SK-N-MC (cell line): Measurements from ENCODE around the gene ZC3H14.

Experiments
- DNase-seq: peaks from one replicate; pipeline ENCODE4 v3.0.0-alpha.2; 2011; ENCODE audit warnings: low read depth, low spot score
- H3K27ac ChIP-seq: fragments of 200-600 bp; sonication (generic); 2 replicates; pipeline ENCODE4 v1.5.1; 2016; ENCODE audit warnings: mixed run types
- H3K36me3 ChIP-seq: fragments of 200-600 bp; sonication (generic); 2 replicates; pipeline ENCODE4 v1.6.1; 2017; ENCODE audit warnings: antibody characterized with exemption, low read length, mixed read lengths; ENCODE audit not compliant: insufficient read depth
- H3K4me3 ChIP-seq: fragments of 200-600 bp; sonication (generic); 2 replicates; pipeline ENCODE4 v1.5.1; 2016
- H3K9ac ChIP-seq: fragments of 200-600 bp; sonication (generic); 2 replicates; pipeline ENCODE4 v1.8.0; 2017; ENCODE audit warnings: mixed run types, mixed read lengths; ENCODE audit not compliant: insufficient read length
- H3K9me3 ChIP-seq: fragments of 200-600 bp; sonication (generic); 2 replicates; pipeline ENCODE4 v1.6.1; 2017; ENCODE audit warnings: low read depth, mild to moderate bottlenecking, antibody characterized with exemption, low read length, moderate library complexity, mixed read lengths
- EZH2 ChIP-seq: fragments of 200-600 bp; sonication (generic); IDR thresholded peaks from one replicate; pipeline ENCODE4 v1.6.1; 2017; ENCODE audit warnings: antibody characterized with exemption
- FOXP2 ChIP-seq: optimal IDR thresholded peaks from 2 replicates; pipeline ENCODE3; 2011; ENCODE audit warnings: mild to moderate bottlenecking, moderate library complexity; ENCODE audit not compliant: insufficient read depth; ENCODE audit errors: extremely low read length, control extremely low read depth
- POLR2AphosphoS5 ChIP-seq: IDR thresholded peaks from 2 replicates; pipeline ENCODE4 v1.6.1; 2012; ENCODE audit warnings: mild to moderate bottlenecking, low read depth, low read length, borderline replicate concordance

Gene ZC3H14

DNA sequence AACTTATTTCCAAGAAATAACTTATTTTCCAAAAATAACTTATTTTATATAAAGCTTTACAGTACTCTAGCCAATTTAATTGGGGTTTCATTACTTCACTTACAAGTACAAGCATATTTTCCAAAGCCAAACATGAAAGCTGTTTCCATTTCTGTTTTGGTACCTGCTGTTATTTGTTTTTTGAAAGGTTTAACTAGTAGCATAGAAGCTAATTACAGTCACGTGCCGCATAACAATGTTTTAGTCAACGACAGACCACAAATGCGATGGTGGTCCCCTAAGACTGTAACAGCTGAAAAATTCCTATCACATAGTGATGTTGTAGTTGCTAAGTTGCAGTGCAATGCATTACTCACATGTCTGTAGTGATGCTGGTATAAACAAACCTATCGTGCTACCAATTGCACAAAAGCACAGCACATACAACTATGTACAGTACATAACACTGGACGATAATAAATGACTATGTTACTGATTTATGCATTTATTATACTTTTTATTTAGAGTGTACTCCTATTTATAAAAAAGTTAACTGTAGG is 29.7 kb upstream of the ZC3H14 start:
- TF ChIP-seq FOXP2 (no peak), POLR2AphosphoS5 (no peak), EZH2 (no peak)
- no peaks in the 10 kb centered on the region for H3K36me3 ChIP-seq
- H3K4me3 ChIP-seq: no peak overlapping the region
- H3K27ac ChIP-seq: no peak overlapping the region
- H3K9me3 ChIP-seq: no peaks in the 10 kb centered on the region
- no peak overlapping the region for H3K9ac ChIP-seq
- no peak for DNase-seq

- TF ChIP-seq EZH2 (no peak), POLR2AphosphoS5 (no peak), FOXP2 (no peak)
Measured at GRCh38 chr14:88535149-88535548, 27.7 kb upstream of the ZC3H14 start.

GRCh38 chr14:88535813-88536212 is 27.0 kb upstream of the ZC3H14 start:
- no peak for DNase-seq
- no peaks in the 10 kb centered on the region for H3K36me3 ChIP-seq
- TF ChIP-seq FOXP2 (no peak), EZH2 (no peak), POLR2AphosphoS5 (no peak)
- no peak overlapping the region for H3K9ac ChIP-seq
- no peaks in the 10 kb centered on the region for H3K9me3 ChIP-seq
- no peak overlapping the region for H3K4me3 ChIP-seq
- no peak overlapping the region for H3K27ac ChIP-seq

More at GRCh38 chr14:88535149-88535548, 27.7 kb upstream of the ZC3H14 start:
- no peak for DNase-seq
- H3K9ac ChIP-seq: no peak overlapping the region
- H3K9me3 ChIP-seq: no peaks in the 10 kb centered on the region
- no peak overlapping the region for H3K27ac ChIP-seq
- no peak overlapping the region for H3K4me3 ChIP-seq
- no peaks in the 10 kb centered on the region for H3K36me3 ChIP-seq

GRCh38 chr14:88541324-88541723 is 21.5 kb upstream of the ZC3H14 start:
- H3K9me3 ChIP-seq: no peaks in the 10 kb centered on the region
- no peak for TF ChIP-seq FOXP2
- H3K4me3 ChIP-seq: no peak overlapping the region
- H3K36me3 ChIP-seq: no peaks in the 10 kb centered on the region
- no peak overlapping the region for H3K27ac ChIP-seq
- no peak for DNase-seq
- H3K9ac ChIP-seq: no peak overlapping the region

- Histone ChIP-seq H3K27ac (no peak overlapping the region), H3K4me3 (no peak overlapping the region), H3K9ac (no peak overlapping the region), H3K9me3 (no peaks in the 10 kb centered on the region), H3K36me3 (no peaks in the 10 kb centered on the region)
- DNase-seq: no peak
- no peak for TF ChIP-seq FOXP2
- TF ChIP-seq POLR2AphosphoS5: no peak
- TF ChIP-seq EZH2: no peak
Measured at GRCh38 chr14:88542857-88543795, 19.7 kb upstream of the ZC3H14 start.

- H3K27ac ChIP-seq: no peak overlapping the region
- no peak for DNase-seq
- H3K36me3 ChIP-seq: no peaks in the 10 kb centered on the region
- H3K9me3 ChIP-seq: no peaks in the 10 kb centered on the region
- TF ChIP-seq EZH2 (no peak), POLR2AphosphoS5 (no peak), FOXP2 (no peak)
- H3K9ac ChIP-seq: no peak overlapping the region
- no peak overlapping the region for H3K4me3 ChIP-seq
Measured at GRCh38 chr14:88545256-88545655, 17.6 kb upstream of the ZC3H14 start.

DNA sequence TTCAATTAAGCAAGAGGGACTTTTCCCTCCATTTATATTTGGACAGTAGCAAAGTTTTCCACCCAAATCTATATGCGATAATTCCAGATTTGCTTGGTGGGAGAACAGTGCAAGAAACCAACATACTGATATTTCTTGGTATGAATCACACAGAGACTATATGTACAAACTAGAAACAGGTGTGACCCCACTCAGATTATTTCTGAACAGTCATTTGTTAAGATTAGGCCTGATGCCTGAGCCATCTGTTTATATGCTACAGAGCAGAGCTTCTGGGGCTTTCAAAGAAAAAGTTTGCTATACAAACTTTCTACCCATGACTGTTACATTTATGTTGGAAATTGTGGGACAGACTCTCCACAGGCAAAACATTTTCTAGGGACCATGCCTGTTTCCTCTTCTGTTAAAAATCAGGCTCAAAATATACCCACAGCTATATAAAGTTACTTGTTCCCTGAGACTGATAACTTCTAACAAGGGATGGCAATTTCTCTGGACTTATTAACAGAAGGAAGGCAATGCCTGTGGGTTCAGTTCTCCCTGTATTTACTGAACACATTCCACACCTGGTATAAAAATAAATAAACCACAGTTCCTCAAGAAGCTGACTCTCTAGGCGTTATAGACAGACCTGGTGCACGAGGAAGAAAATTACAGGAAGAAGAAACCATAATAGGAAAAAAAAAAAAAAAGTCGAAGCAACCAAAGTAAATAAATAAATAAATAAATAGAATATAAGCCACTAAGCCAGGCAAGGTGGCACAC is 16.0 kb upstream of the ZC3H14 start:
- Histone ChIP-seq H3K4me3 (no peak overlapping the region), H3K9me3 (no peaks in the 10 kb centered on the region), H3K9ac (no peak overlapping the region), H3K27ac (no peak overlapping the region), H3K36me3 (no peaks in the 10 kb centered on the region)
- no peak for DNase-seq
- no peak for TF ChIP-seq FOXP2
- no peak for TF ChIP-seq POLR2AphosphoS5
- TF ChIP-seq EZH2: no peak

- H3K27ac ChIP-seq: no peak overlapping the region
- TF ChIP-seq EZH2 (no peak), FOXP2 (no peak), POLR2AphosphoS5 (no peak)
Measured at GRCh38 chr14:88547386-88547780, 15.5 kb upstream of the ZC3H14 start.

More at GRCh38 chr14:88547386-88547780, 15.5 kb upstream of the ZC3H14 start:
- DNase-seq: no peak
- no peak overlapping the region for H3K4me3 ChIP-seq
- no peaks in the 10 kb centered on the region for H3K9me3 ChIP-seq
- no peak overlapping the region for H3K9ac ChIP-seq
- H3K36me3 ChIP-seq: no peaks in the 10 kb centered on the region
